HG03095 (cell line): Measurements from ENCODE around the gene GOLGA5.
A peak's percentile ranks its signal among the peaks of the same experiment; 100 is the strongest.
"Not testable (repeated sequence)": the region's sequence is repeated elsewhere in the genome, so short reads cannot be mapped to it uniquely, and the experiment has no call there.

Experiments
- ATAC-seq: cut with Tn5 transposase; IDR thresholded peaks from one replicate; pipeline ENCODE4 v1.9.1; 2021; ENCODE audit warnings: moderate library complexity; ENCODE audit not compliant: unreplicated experiment

Gene GOLGA5

DNA sequence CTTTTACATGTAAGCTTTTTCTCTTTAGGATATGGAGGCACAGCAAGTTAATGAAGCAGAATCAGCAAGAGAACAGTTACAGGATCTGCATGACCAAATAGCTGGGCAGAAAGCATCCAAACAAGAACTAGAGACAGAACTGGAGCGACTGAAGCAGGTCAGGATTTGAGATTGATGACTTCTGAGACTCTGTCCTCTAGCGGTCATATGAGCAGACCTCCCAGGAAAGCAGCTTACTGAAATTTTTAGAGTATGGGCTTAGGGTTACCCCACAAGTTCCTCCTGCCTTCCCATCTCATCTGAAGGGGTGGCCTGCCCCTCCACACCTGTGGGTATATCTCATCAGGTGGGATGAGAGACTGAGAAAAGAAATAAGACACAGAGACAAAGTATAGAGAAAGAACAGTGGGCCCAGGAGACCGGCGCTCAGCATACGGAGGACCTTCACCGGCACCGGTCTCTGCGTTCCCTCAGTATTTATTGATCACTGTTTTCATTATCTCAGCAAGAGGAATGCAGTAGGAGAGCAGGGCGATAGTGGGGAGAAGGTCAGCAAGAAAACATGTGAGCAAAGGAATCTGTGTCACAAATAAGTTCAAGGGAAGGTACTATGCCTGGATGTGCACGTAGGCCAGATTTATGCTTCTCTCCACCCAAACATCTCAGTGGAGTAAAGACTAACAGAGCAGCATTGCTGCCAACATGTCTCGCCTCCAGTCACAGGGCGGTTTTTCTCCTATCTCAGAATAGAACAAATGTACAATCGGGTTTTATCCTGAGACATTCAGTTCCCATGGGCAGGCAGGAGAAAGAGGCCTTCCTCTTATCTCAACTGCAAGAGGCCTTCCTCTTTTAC is 25.8 kb downstream of the GOLGA5 start:
- not testable (repeated sequence) for ATAC-seq

DNA sequence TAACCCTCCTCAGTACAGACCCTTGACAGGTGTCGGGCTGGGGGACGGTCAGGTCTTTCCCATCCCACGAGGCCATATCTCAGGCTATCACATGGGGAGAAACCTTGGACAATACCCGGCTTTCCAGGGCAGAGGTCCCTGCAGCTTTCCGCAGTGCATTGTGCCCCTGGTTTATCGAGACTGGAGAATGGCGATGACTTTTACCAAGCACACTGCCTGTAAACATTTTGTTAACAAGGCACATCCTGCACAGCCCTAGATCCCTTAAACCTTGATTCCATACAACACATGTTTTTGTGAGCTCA is 26.4 kb downstream of the GOLGA5 start:
- not testable (repeated sequence) for ATAC-seq

DNA sequence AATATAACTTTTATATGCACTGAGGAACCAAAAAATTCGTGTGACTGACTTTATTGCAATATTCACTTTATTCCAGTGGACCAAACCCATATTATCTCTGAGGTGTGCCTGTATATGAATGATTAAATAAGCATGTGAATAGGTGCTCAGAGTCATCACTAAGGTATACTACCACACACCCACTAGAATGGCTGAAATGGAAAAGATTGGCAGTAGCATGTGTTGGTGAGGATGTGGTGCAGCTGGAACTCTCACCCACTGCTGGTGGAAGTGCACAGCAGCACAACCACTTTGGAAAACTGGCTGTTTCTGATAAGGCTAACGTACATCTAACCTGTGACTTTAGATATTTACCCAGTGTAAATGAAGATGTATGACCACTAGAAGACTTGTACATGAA is 36.8 kb downstream of the GOLGA5 start:
- ATAC-seq: no peak

DNA sequence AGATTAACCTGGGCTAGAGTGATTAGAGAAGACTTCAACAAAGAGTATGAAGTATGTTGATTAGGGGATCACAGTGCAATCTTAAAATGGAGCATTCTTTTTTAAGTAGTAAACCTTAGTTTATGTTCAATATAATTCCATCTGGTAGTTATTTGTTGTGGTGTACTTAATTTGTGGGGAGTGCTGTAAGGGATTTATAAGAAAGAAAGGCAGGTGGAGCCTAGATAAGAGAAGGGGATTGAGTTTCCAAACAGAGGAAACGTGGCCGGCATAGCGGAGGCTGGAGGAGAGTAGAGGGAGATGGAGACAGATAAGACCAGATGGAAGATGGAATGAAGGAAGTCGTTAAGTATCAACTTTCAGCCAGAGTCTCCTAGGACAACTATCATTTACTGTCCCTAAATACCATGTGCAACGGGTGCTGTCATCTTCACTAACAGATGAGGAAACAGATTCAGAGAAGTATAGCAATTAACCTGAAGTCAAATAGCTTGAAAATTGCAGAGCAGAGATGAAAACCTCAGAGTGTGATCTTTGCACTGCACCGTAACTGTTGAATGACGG is 38.1 kb downstream of the GOLGA5 start:
- no peak for ATAC-seq

DNA sequence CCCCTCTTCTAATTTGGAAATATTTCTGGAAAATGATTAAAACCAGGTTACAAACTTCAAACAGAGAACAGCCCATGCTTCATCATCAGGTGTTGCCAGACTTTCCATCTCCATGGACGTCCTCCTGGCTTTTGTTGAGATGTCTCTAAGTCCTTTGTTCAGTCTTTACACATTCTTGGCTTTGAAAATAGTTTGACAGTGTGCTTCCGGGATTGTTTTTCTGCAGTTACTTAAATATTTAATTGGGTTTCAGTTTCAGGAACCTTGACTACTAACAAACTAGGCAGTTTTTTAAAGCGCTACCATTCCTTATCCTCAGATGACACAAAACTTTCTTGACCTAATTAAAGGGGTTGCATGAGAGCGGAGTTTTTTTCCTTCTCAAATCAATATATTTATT is 47.8 kb downstream of the GOLGA5 start:
- no peak for ATAC-seq

DNA sequence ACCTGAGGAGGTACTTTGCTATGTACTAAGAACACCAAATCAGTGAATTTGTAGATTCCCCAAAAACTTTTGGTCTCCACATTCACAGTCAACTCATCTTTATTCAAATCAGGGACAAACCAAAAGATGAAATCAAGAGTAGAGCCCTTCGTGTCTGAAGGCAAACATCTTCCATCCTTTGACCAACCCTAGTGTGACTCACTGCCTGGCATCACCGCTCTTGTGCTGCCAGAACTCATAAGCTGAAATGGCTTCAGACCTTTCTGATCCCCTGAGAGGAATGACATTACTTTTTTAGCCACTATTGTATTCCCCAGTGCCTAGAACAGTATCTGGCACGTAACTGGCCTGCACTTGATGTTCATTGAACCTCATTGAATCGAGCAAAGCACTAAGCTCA is 50.1 kb downstream of the GOLGA5 start:
- ATAC-seq: no peak

DNA sequence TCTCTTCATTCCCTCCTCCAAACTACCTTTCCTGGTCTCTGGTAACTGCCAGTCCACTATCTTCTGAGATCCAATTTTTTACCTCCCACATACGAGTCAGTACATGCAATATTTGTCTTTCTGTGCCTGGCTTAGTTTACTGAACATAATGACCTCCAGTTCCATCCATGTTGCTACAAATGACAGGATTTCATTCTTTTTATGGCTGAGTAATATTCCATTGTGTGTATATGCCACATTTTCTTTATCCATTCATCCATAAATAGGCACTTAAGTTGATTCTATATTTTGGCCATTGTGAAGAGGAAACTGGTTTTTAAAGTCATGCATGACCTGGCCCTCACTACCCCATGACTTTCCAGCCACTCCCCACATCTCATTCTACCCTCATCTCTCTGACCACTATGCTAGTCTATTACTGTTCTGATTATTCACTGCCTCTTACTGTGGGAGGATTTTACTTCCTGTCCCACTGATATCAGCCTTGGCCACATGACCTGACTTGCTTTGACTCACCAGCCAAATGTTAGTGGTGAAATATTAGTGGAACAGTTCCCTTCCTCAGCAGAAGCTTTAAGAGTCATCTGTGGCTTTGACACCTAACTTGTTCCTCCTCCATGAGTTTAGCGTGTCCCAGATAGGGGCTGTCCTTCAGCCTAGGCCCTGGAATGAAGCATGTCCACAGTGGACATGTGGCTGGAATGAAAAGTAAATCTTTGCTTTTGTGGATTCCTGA is 52.2 kb downstream of the GOLGA5 start:
- peak; percentile 91 for ATAC-seq

DNA sequence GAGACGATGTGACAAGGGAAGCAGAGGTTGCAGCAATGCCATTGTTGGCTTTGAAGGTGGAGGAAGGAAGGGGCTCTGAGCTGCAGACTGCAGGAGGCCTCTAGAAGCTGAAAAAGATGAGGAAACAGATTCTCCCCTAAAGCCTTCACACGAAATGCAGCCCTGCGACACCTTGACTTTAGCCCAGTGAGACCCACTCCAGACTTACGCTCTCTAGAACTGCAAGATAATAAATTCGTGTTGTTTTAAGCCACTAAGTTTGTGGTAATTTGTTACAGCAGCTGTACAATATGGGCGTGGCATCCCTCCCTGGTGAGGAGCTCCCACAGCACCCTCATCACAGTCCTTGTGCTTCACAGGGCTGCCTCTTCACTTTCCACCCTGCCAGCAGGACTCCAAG is 53.2 kb downstream of the GOLGA5 start:
- ATAC-seq: no peak

DNA sequence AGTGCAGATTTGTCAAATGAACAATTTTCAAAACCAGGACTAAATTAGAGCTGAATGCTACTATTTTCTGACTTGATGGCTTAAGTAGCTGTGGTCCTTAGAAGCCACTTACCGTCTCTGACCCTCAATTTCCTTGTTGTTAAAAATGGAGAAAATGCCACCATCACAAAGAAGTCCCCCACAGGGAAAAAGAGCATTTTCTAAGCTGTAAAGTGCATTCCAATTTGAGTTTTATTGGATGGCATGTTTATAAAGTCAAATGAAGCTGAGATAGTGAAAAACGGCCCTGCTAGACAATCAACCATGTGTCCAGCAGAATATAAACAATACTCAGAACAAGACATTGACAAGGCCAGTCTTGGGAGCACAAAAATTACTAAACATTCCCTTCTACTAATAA is 53.6 kb downstream of the GOLGA5 start:
- ATAC-seq: no peak

DNA sequence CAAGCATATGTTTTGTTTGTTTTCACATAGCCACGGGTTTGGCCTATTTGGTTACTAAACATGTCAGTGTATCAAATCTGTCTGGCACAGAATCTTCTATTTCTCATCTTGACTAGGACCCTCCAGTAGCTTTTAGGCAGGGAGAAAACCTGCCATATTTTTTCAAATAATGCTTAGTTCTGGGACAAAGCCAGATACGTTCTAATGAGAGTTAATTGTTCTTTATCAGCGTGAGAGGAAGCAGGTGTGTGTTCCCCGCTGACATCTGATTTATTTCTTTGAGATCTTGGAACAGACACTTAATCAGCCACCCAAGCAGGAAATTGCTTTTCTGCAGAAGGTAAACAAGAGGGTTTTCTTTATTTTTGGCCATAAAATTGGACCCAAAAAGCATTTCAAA is 54.8 kb downstream of the GOLGA5 start:
- ATAC-seq: no peak

DNA sequence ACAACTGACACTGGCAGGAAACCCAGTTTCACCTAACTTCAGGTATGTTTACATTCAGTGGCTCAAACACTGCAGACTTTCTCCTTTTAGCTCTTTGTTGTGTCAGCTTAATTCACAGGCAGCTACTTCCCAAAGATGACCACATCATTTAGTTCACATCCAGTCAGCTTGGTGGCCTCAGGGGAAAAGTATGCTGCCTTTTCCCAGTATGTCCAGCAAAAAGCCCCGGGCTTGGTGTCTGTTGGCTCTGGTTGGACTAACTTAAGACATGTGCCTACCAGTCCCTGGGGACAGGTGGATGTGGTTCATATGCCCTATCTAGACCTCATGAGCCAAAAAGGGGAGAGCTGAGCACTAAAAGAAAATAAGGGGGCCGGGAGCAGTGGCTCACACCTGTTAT is 56.4 kb downstream of the GOLGA5 start:
- ATAC-seq: no peak

DNA sequence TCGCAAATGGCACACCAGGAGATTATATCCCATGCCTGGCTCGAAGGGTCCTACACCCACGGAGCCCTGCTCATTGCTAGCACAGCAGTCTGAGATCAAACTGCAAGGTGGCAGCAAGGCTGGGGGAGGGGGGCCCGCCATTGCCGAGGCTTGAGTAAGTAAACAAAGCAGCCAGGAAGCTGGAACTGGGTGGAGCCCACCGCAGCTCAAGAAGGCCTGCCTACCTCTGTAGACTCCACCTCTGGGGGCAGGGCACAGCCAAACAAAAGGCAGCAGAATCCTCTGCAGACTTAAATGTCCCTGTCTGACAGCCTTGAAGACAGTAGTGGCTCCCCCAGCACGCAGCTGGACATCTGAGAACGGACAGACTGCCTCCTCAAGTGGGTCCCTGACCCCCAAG is 59.0 kb downstream of the GOLGA5 start:
- ATAC-seq: not testable (repeated sequence)

DNA sequence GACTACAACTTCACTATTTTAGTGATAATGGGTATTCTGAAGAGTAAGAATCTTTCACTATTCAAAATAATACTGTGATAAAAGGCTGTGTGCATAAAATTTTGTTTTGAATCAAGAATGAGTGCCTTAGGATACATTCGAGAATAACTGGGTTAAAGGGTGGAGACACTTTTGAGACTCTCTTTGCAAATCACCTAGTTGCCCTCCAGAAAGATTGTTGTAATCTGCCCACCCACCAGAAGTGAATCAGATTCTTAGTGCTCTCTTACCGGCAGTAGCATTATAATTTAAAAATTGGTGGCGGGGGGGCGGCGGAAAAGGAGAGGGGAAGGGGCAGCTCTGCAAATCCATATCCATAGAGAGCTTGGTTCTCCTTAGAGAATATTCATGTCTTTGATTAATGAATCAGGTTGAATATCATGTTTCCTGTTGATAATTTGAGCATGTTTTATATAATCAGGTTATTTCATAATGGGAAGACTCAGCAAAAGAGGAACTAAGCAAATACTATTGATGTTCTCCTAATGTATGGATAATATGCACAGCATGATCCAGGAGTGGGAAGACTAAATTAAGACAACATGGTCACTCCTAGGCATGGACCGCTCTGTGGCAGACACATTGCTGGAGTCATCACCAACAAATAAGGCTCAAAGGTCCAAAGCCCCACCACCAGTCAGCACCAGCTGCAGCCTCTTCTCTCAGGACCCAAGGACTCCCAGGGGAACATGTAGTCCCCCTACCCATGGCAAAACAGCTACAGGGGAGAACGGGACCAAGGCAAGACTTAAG is 66.1 kb downstream of the GOLGA5 start:
- ATAC-seq: no peak

DNA sequence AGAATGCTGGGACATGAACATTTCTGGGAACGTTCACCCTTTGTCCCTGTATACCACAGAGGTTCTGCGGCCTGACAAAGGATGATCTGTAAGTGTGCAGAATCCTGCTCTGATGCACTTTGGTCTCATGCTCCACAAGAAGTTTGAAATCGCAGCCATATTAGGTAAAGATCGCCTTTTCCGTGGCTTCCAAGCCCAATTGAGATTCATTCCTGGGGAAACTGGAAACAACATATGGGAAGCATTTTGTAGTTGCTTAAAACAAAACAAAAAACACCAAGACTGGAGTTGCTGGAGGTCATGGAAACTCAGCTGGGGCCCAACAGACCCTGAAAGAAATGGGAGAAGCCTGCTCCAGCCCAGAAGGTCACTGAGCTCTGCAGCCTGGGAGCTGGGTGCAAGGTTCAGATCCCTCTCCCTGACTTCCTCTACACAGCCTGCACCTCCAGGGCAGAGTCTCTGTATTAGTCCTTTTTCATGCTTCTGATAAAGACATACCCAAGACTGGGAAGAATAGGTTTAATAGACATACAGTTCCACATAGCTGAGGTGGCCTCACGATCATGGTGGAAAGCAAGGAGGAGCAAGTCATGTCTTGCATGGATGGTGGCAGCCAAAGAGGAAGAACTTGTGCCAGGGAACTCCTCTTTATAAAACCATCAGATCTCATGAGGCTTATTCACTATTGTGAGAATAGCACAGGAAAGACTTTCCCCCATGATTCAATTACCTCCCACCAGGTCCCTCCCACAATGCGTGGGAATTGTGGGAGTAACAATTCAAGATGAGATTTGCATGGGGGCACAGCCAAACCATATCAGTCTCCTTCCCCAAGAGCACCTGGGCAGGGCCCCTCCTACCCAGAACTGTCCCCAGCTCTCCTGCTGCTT is 68.0 kb downstream of the GOLGA5 start:
- no peak for ATAC-seq

DNA sequence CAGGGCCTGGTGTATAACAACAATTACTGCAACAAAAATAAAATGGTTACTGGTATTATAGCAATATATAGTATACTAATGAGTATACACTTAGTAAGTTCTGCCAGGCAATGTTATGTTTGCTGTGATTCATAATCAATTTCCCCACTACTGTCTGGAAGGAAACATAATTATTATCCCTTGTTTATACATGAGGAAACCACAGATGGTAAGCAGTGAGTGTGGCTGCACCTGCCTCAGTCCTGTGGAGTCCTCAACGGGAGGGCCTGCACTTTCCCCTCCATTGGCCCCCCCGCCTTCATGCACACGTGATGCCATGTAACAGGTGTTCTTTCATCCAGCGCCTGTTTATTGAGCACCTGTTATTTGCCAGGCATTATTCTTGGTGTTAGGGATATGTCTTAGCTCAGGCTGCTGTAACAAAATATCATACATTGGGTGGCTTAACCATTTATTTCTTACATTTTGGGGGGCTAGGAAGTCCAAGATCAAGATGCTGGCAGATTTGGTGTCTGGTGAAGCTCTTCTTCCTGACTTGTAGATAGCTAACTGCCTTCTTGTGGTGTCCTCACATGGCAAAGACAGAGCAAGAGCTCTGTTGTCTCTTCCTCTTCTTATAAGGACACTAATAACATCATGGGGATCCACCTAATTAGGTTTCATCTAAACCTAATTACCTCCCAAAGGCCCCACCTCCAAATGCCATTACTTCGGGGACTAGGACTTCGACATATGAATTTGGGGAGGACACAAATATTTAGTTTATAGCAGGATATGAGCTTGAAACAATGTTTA is 69.4 kb downstream of the GOLGA5 start:
- no peak for ATAC-seq

DNA sequence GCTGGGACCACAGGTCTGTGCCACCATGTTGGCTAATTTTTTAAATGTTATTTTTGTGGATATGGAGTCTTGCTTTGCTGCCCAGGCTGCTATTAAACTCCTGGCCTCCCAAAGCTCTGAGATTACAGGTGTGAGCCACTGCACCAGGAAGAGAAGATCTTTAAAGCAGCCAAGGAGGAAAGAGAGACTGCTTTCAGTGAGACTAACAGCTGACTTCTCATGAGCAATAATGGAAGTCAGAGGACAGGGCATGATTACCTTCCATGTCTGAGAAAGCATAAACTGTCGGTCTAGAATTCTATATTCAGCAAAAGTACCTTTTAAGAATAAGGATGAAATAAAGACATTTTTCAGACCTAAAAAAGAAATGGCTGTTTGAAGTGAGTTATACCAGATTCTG is 71.6 kb downstream of the GOLGA5 start:
- ATAC-seq: no peak

DNA sequence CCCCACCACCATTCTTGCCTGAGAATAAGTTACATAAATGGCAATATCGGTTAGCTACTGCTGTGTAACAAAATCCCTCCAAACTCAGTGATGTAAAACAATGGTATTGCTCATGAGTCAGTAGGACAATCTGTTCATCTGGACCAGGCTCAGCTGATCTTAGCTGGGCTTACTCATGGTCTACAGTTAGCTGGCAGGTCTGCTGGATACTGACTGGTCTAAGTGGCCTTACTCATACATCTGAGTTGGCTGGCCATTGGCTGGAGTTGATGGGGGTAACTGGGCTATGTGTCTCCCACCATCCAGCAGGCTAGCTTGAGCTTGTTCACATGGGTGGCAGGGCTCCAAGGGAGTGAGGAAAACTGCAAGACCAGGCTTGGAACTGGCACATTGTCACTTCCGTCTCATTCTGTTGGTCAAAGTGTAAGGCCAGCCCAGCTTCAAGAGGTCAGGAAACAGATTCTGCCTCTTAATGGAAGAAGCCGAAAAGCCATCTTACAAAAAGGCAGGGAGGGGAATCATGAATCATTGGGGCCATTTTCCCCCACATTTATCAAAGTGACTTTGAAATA is 72.2 kb downstream of the GOLGA5 start:
- ATAC-seq: no peak

DNA sequence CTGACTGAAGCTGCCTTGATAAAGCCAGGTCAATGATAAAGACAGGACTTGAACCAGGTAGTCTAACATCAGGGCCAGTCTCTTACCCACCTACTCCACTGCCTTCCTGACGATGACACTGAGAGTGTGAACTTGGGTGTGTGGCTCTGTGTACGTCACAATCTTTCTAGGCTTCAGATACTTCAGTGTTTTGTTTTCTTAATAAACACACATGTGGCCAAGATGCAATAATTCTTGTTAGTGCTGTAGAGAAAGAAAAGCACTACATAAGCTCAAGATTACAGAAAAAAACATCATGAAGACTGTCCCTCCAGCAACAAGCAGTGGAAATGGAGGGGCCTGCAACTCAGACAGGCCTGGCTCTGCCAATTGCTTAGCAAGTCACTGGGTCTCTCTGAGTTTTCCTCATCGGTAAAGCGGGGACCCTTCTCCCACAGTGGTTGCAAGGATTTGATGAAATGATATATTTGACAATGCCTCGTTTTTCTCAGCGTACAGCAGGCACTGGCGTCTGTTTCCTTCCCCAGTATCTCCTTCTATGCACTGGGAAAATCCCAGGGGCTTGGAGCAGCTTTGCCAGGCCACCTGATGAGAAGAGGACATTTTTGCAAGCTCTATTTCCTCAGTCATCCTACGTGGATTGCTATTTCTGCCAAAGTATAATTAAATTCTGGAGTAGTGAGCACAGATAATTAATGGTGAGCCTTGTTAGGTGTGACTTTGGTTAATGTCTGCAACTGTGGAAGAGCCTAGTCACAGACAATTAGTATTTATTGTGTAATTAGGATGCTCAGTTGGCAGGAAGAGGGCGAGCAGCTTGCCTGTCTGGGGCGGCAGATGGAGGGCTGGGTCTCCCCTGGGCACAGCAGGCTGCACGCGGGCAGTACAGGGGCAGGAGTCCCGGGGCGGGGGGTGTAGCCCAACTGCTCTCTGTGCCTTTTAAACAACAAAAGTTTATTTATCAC is 73.1 kb downstream of the GOLGA5 start:
- ATAC-seq: no peak
